Osteocyte (in vitro differentiated cells): ENCODE results near the gene UGGT2. TPM values are rescaled to one million over a fixed set of nuclear protein-coding genes. Genes with fewer than 3 reads are reported as not detected.

Experiments used
- DNase-seq: peaks from one replicate; pipeline ENCODE4 v3.0.0; 2021; ENCODE audit warnings: mixed read lengths; ENCODE audit not compliant: unreplicated experiment; ENCODE audit errors: extremely low spot score
- H3K27ac Mint-ChIP-seq: one replicate; pipeline ENCODE4 v1.8.0; 2021; ENCODE audit warnings: mild to moderate bottlenecking, mixed read lengths; ENCODE audit not compliant: unreplicated experiment
- H3K27me3 Mint-ChIP-seq: one replicate; pipeline ENCODE4 v1.8.0; 2021; ENCODE audit warnings: mixed read lengths; ENCODE audit not compliant: unreplicated experiment
- H3K36me3 Mint-ChIP-seq: one replicate; pipeline ENCODE4 v1.8.0; 2021; ENCODE audit warnings: mixed read lengths; ENCODE audit not compliant: unreplicated experiment
- H3K4me1 Mint-ChIP-seq: one replicate; pipeline ENCODE4 v1.8.0; 2021; ENCODE audit warnings: mixed read lengths; ENCODE audit not compliant: unreplicated experiment
- H3K4me3 Mint-ChIP-seq: one replicate; pipeline ENCODE4 v1.8.0; 2021; ENCODE audit warnings: mild to moderate bottlenecking, moderate library complexity, mixed read lengths; ENCODE audit not compliant: unreplicated experiment
- H3K9me3 Mint-ChIP-seq: one replicate; pipeline ENCODE4 v1.8.0; 2021; ENCODE audit warnings: mixed read lengths; ENCODE audit not compliant: unreplicated experiment
- CTCF ChIP-seq: fragments of 200-600 bp; sonication (generic); IDR thresholded peaks from 2 replicates; pipeline ENCODE4 v1.5.0; 2021; ENCODE audit warnings: antibody characterized with exemption, mild to moderate bottlenecking, moderate library complexity
- total RNA-seq: library from RNA; stranded (reverse); gene quantifications from 2 replicates; pipeline ENCODE4 v1.2.1, GENCODE V29; 2021

UGGT2 gene
- total RNA-seq, 1 donor from 2014 or later = 34.1 TPM

GRCh38 chr13:95841894-95842293 lies 211.3 kb downstream of the UGGT2 start:
- Mint-ChIP-seq H3K27me3 (no peaks in the 10 kb centered on the region), H3K9me3 (peaks cover 35% of the 10 kb centered on the region), H3K36me3 (peaks cover 37% of the 10 kb centered on the region)

GRCh38 chr13:95834134-95834765 lies 219.0 kb downstream of the UGGT2 start:
- H3K4me3 Mint-ChIP-seq = no peak overlapping the region
- no peaks in the 10 kb centered on the region for H3K27me3 Mint-ChIP-seq
- peaks cover 21% of the 10 kb centered on the region for H3K9me3 Mint-ChIP-seq

More at GRCh38 chr13:95841894-95842293, 211.3 kb downstream of the UGGT2 start:
- Mint-ChIP-seq H3K27ac (no peak overlapping the region), H3K4me3 (no peak overlapping the region), H3K4me1 (no peaks in the 10 kb centered on the region)
- no peak for TF ChIP-seq CTCF
- no peak for DNase-seq

GRCh38 chr13:95833719-95834118 lies 219.5 kb downstream of the UGGT2 start:
- Mint-ChIP-seq H3K9me3 (peaks cover 17% of the 10 kb centered on the region), H3K4me1 (peaks cover 6% of the 10 kb centered on the region), H3K36me3 (peaks cover 28% of the 10 kb centered on the region), H3K27ac (no peak overlapping the region), H3K27me3 (no peaks in the 10 kb centered on the region), H3K4me3 (no peak overlapping the region)
- TF ChIP-seq CTCF = no peak
- no peak for DNase-seq

More at GRCh38 chr13:95834134-95834765, 219.0 kb downstream of the UGGT2 start:
- Mint-ChIP-seq H3K4me1 (peaks cover 6% of the 10 kb centered on the region), H3K27ac (no peak overlapping the region), H3K36me3 (peaks cover 25% of the 10 kb centered on the region)
- peak; percentile 91 for TF ChIP-seq CTCF
- DNase-seq = peak; percentile 87

- Mint-ChIP-seq H3K36me3 (peaks cover 28% of the 10 kb centered on the region), H3K9me3 (peaks cover 11% of the 10 kb centered on the region), H3K4me1 (peaks cover 6% of the 10 kb centered on the region), H3K27ac (no peak overlapping the region), H3K4me3 (no peak overlapping the region), H3K27me3 (no peaks in the 10 kb centered on the region)
- no peak for TF ChIP-seq CTCF
- no peak for DNase-seq
These were observed 220.1 kb downstream of the UGGT2 start for GRCh38 chr13:95833126-95833525.

GRCh38 chr13:95822303-95822702 lies 230.9 kb downstream of the UGGT2 start:
- Mint-ChIP-seq H3K27me3 (no peaks in the 10 kb centered on the region), H3K36me3 (peaks cover 15% of the 10 kb centered on the region), H3K4me1 (no peaks in the 10 kb centered on the region), H3K27ac (no peak overlapping the region), H3K4me3 (no peak overlapping the region), H3K9me3 (peaks cover 13% of the 10 kb centered on the region)
- no peak for TF ChIP-seq CTCF
- DNase-seq = no peak
